Ishikawa (cell line): ENCODE data around the gene CCL17.

Experiments used
- CEBPB ChIP-seq: IDR thresholded peaks from 2 replicates; pipeline ENCODE4 v1.6.1; 2012
- CREB1 ChIP-seq: IDR thresholded peaks from 2 replicates; pipeline ENCODE4 v1.6.1; 2012; ENCODE audit warnings: low read depth
- EGR1 ChIP-seq: IDR thresholded peaks from 2 replicates; pipeline ENCODE4 v1.6.1; 2012
- EP300 ChIP-seq: IDR thresholded peaks from 2 replicates; pipeline ENCODE4 v1.6.1; 2012; ENCODE audit warnings: borderline replicate concordance
- MAX ChIP-seq: IDR thresholded peaks from 2 replicates; pipeline ENCODE4 v1.6.1; 2012
- NFIC ChIP-seq: IDR thresholded peaks from 2 replicates; pipeline ENCODE4 v1.6.1; 2012
- RAD21 ChIP-seq: IDR thresholded peaks from 2 replicates; pipeline ENCODE4 v1.6.1; 2012; ENCODE audit warnings: low read depth
- TCF12 ChIP-seq: IDR thresholded peaks from 2 replicates; pipeline ENCODE4 v1.6.1; 2012; ENCODE audit warnings: low read depth
- TEAD4 ChIP-seq: IDR thresholded peaks from 2 replicates; pipeline ENCODE4 v1.6.1; 2012
- YY1 ChIP-seq: IDR thresholded peaks from 2 replicates; pipeline ENCODE4 v1.6.1; 2012; ENCODE audit warnings: low read depth
- ZBTB7A ChIP-seq: IDR thresholded peaks from 2 replicates; pipeline ENCODE4 v1.6.1; 2012; ENCODE audit warnings: low read depth

GRCh38 chr16:57432505-57432904 is 27.9 kb downstream of the CCL17 start:
- TF ChIP-seq MAX (no peak), RAD21 (no peak), NFIC (no peak), CEBPB (no peak), EP300 (no peak), CREB1 (no peak), TEAD4 (no peak), ZBTB7A (no peak), TCF12 (no peak), YY1 (no peak), EGR1 (no peak)
